G401.6 (cell line): Measurements from ENCODE around the gene ANKRD63.

ENCODE experiments used
- FAIRE-seq: peaks from 2 replicates; lab custom pipeline; 2012; peaks lifted over from hg19 to GRCh38; lab: Jason Lieb, UNC

ANKRD63 gene

GRCh38 chr15:40241269-40242212, 41.3 kb downstream of the ANKRD63 start:
- no peak for FAIRE-seq

- no peak for FAIRE-seq
Measured at GRCh38 chr15:40240619-40241221, 42.1 kb downstream of the ANKRD63 start.

- FAIRE-seq, result no peak
Measured at GRCh38 chr15:40239693-40240618, 42.9 kb downstream of the ANKRD63 start.

- FAIRE-seq, result no peak
Measured at GRCh38 chr15:40239404-40239692, 43.5 kb downstream of the ANKRD63 start.

- FAIRE-seq, result no peak
Measured at GRCh38 chr15:40238532-40239403, 44.1 kb downstream of the ANKRD63 start, which contains the start of gene PAK6. Gene PAK6 (plus strand): TSS chr15:40239063. CDS start chr15:40264786, 25,723 bp downstream.

- FAIRE-seq, result no peak
Measured at GRCh38 chr15:40235201-40235885, 47.5 kb downstream of the ANKRD63 start.

GRCh38 chr15:40234783-40235182, 48.1 kb downstream of the ANKRD63 start:
- FAIRE-seq, result no peak

- FAIRE-seq, result no peak
Measured at GRCh38 chr15:40233727-40234577, 48.9 kb downstream of the ANKRD63 start.

GRCh38 chr15:40232625-40233070, 50.2 kb downstream of the ANKRD63 start:
- FAIRE-seq, result no peak
